ENCODE data around the gene TEX264.
A peak's percentile ranks its signal among the peaks of the same experiment; 100 is the strongest.

The TEX264 gene

GRCh38 chr3:51676102-51676640, 5.1 kb downstream of the TEX264 start:
- DNase-seq, result no peak

- no peak for DNase-seq
Measured at GRCh38 chr3:51677358-51677757, 6.3 kb downstream of the TEX264 start.

GRCh38 chr3:51678186-51678585, 7.1 kb downstream of the TEX264 start:
- no peak for DNase-seq

GRCh38 chr3:51678641-51679040, 7.6 kb downstream of the TEX264 start:
- no peak for DNase-seq

- no peak for DNase-seq
Measured at GRCh38 chr3:51679318-51679717, 8.3 kb downstream of the TEX264 start.

GRCh38 chr3:51679777-51680176, 8.7 kb downstream of the TEX264 start:
- DNase-seq, result no peak

GRCh38 chr3:51680196-51680595, 9.1 kb downstream of the TEX264 start:
- DNase-seq, result no peak

- no peak for DNase-seq
Measured at GRCh38 chr3:51680663-51681230, 9.7 kb downstream of the TEX264 start.

- DNase-seq, result no peak
Measured at GRCh38 chr3:51681453-51681852, 10.4 kb downstream of the TEX264 start.

- DNase-seq, result peak; percentile 7
Measured at GRCh38 chr3:51682079-51682478, 11.0 kb downstream of the TEX264 start.

- no peak for DNase-seq
Measured at GRCh38 chr3:51682526-51682925, 11.5 kb downstream of the TEX264 start.

- DNase-seq, result no peak
Measured at GRCh38 chr3:51683566-51683965, 12.5 kb downstream of the TEX264 start.

- DNase-seq, result no peak
Measured at GRCh38 chr3:51684971-51685751, 14.1 kb downstream of the TEX264 start.

GRCh38 chr3:51686056-51686455, 15.0 kb downstream of the TEX264 start:
- no peak for DNase-seq

- DNase-seq, result no peak
Measured at GRCh38 chr3:51686512-51687215, 15.6 kb downstream of the TEX264 start.

- no peak for DNase-seq
Measured at GRCh38 chr3:51687431-51688205, 16.6 kb downstream of the TEX264 start.

- no peak for DNase-seq
Measured at GRCh38 chr3:51688206-51688600, 17.2 kb downstream of the TEX264 start.

- no peak for DNase-seq
Measured at GRCh38 chr3:51691021-51691420, 20.0 kb downstream of the TEX264 start.

GRCh38 chr3:51691949-51692348, 20.9 kb downstream of the TEX264 start:
- no peak for DNase-seq

GRCh38 chr3:51692980-51693395, 21.9 kb downstream of the TEX264 start:
- no peak for DNase-seq

GRCh38 chr3:51696954-51697353, 25.9 kb downstream of the TEX264 start:
- no peak for DNase-seq

- DNase-seq, result no peak
Measured at GRCh38 chr3:51698209-51698608, 27.2 kb downstream of the TEX264 start.

GRCh38 chr3:51700403-51700802, 29.4 kb downstream of the TEX264 start:
- no peak for DNase-seq

Measured in NCI-H774 (cell line).